ENCODE results near the gene RPS6KA5.

DNA sequence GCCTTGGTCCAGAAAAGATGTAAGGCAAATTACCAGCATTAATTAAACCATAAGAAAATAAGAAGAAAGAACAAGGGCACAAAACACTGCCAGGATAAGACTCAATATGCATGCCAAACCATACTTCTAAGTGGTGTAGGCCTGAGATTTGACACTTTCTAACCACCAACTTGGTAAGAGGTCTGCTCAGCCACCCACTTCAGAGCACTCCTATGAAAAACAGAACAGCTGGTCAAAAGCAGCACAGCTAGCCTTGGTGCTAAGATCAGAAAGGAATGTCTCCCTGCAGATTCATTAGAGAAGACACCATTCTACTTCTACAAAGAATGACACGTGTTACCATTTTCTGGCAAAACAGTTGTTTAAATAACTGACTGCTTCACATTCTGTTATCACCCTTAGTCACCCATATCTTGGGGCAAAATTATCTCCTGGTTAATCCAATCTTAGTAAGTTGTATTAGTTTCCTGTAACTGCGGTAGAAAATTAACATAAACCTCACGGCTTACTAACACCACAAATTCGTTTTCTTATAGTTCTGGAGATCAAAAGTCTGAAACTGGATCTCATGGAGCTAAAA is 13.2 kb downstream of the RPS6KA5 start:
- TF ChIP-seq CHD2 (IDR thresholded peaks at IDR 0.05; ENCODE audit: low read depth, low read length), result no peak
- TF ChIP-seq ZNF239 (CRISPR knock-in tag; IDR thresholded peaks at IDR 0.05), result no peak
- TF ChIP-seq, protein P1, sequence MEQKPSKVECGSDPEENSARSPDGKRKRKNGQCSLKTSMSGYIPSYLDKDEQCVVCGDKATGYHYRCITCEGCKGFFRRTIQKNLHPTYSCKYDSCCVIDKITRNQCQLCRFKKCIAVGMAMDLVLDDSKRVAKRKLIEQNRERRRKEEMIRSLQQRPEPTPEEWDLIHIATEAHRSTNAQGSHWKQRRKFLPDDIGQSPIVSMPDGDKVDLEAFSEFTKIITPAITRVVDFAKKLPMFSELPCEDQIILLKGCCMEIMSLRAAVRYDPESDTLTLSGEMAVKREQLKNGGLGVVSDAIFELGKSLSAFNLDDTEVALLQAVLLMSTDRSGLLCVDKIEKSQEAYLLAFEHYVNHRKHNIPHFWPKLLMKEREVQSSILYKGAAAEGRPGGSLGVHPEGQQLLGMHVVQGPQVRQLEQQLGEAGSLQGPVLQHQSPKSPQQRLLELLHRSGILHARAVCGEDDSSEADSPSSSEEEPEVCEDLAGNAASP (IDR thresholded peaks at IDR 0.05), result no peak
